ENCODE measurements around the gene RPS6KA2.
"Not testable (repeated sequence)": the region's sequence is repeated elsewhere in the genome, so short reads cannot be mapped to it uniquely, and the experiment has no call there.

Gene RPS6KA2

DNA sequence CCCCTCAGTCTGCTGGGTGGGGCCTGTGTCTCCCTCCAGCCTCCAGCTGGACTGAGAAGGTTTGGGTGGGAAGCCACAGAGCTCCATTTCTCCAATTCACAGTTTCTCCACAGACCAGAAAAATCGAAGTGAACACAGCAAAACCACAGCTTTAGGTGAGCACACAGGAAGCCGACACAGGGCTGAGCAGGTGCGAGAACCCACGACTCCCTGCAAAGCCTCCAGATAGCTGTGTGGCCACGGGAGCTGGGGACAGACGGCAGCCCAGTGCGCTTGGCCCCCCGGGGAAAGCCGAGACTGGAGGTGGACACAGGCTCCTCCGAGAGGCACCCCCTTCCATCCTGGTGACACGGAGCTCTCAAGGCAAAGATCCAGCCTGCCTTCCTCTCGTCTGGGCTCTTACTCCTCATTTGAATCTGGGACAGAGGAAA, 215.3 kb downstream of the RPS6KA2 start:
- DNase-seq = no peak

DNA sequence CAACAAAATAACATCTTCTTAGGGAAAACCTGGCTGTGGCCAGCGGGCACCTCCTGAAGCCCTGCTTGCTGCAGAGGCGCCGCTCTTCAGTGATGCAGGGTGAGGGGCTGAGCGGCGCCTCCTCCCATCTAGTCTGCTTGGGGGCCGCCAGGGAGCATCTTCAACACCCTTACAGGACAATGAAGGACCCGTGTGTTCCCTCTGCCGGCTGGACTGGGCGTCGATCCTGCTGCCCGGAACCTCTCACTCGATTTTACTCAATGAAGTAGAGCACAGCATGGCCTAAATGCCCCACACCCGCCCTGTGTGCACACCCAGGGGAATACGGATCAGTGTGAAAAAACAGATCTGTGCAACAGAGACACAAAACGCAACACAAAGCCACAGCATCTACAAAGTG, 215.8 kb downstream of the RPS6KA2 start:
- DNase-seq = no peak

DNA sequence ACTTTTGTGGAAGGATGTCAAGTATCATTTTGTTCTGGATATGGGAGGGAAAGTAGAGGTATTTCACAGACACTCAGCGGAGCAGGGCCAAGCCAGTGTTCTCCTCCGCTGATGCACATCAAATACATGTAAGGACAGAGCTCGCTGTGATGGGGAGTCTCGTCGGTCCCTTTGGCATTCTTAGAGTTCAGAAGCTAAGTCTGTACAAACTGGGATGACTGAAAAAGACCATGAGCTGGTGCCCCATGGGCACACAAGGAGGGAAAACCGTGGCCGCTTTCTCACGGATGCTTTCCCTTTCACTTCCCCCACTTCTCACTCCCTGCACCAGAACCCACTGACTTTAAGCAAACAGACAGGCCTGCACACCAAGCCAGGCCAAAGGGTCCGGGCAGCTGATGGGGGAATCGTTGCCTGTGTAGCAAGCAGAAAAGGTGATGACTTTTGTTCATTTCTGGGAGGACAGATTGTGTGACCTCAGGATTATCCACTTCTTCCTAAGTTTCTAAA, 216.6 kb downstream of the RPS6KA2 start:
- DNase-seq = no peak

DNA sequence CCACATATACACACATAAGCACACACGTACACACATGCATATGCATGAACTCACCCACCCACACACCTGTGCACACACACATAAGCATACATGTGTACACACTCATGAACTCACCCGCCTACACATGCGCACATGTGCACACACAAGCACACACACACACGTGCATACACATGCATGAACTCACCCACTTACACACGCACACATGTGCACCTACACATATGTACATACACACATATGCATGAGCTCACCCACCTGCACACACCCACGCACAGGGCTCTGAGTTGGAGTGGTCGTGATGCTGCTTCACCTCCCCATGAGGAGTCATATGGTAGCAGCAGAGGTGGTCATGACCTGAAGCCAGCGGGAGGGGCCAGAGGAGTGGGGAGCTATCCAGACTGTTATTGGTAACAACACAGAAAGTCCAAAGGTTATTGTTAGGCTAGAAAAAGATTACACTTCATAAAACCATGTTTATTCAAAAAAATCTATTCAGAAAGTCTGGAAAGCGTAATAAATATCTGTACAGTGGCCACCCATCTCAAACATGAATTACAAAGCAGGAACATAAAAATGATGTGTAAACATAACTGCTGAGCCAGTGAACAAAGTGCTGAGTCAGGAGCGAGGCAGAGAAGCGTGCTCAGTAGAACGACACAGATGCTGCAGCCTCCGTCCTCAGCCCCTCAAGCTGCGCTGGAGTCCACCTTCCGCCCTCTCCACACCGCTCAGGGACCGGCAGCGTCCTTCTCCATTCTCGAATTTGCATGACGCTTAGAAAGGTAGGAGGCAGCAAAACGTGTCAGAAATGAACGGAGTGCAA, 217.9 kb downstream of the RPS6KA2 start:
- DNase-seq = no peak

DNA sequence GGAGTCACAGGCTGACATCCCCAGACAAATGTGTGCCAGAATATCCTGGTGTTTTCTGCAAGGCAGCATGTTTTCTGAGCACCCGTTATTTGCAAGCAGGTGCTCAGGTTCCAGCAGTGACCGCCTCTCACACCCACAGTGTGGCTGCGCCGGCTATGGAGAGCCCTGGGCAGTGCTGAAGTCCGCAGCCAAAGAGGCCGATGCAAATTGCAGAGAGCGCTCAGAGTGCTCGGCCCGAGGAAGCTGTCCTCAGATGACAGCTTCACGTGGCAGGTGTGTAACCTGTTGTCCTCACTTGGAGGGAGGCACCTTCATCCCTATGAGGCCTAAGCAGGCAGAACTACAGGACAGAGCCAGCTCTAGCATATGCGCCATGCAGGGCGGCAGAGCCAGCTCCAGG, 220.9 kb downstream of the RPS6KA2 start:
- no peak for DNase-seq

DNA sequence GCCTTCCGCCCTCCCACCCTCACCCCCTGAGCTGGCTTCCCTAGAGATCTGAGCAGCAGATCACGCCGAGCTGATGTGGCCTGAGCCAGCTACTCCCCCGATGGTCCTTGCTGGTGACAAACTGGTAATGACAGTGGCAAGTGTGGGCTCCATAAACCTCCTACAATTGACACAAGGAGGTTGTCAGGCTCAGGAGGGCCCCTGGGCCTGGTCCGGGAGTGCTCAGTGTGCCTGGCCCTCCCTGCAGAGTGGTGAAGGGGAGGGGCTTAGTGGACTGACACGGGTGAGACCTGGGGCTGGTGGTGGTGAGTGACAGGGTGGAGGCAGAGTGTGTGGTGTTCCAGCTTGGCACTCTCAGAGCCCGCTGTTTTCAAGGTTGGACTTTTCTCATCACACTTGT, 221.7 kb downstream of the RPS6KA2 start:
- DNase-seq = no peak

DNA sequence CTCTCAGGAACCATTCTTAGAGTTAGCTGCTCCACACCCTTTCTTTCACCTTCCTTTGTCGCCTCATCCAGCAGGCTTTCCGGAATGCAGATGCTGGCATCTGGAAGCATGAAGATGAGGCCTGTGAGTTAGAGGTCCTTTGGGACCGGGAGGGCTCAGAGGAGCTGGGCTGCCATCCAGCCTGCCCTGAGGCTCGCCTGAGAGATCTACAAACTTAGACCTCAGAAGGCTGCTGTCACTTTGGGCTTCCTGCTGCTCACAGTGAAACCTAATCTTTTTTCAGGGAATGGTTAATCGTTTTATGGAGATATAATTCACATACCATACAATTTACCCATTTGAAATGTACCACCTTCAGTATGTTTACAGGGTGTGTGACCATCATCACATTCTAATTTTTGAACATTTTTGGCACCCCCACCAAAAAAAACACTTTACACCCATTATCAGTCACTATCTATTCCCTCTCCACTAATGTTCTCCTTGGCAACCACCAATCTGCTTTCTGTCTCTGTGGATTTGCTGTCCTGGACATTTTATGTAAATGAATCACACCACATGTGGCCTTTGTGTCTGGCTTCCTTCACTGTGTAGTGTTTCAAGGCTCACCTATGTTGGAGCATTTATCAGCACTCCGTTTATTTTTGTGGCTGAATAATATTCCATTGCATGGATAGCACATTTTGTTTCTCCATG, 224.3 kb downstream of the RPS6KA2 start:
- DNase-seq = no peak

DNA sequence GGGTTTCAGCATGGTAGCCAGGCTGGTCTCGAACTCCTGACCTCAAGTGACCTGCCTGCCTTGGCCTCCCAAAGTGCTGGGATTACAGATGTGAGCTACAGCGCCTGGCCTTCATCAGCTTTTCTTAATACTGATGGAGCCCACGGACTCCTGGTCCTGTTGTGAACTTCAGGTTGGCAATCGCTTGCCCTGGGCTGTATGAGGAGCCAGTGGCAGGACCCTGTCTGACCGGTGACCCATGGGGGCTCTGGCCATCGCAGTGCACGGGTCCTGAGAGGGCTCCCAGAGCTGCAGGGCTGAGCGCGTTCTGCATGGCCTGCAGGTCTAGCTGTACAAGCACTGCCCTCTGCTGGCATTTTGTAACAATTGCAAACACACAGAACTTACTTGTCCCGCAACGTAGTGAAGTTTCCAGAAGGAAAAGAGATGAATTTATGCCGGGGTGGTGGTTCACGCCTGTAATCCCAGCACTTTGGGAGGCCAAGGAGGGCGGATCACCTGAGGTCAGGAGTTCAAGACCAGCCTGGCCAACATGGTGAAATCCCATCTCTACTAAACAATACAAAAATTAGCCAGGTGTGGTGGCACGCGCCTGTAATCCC, 226.3 kb downstream of the RPS6KA2 start:
- peak; percentile 19 for DNase-seq

DNA sequence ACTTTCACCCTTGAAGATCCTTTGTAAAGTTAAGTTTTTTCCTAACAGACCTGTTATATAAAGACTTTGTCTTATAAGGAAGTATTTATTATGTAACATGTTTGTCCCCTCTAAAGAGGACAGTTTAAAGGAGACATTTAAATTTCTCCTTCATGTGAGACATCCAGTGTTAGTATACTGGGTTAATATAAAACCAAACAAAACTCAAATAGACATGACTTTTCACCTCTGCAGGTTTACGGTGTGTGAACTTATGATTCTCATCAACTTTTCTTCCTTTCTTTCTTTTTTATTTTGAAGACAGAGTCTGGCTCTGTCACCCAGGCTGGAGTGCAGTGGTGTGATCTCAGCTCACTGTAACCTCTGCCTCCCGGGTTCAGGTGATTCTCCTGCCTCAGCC, 226.9 kb downstream of the RPS6KA2 start:
- DNase-seq = no peak

DNA sequence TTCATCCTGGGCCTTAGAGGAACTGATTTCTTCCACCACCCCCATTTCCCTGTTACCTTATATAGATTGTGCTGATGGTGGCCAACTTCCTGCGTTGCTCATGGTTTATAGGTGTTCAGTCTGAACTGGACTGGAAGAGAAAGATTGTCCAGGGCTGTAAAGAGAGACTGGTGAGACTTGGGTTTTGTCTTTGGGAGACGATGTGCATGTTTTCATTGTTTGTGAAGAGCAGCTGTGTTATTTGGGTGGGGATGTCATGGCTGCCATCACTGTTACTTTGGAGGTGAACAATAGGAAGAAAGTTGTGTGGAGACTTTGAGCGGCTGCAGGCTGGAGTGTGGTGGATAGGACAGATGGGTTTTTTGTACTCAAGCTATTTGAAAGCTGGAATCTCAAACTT, 228.7 kb downstream of the RPS6KA2 start:
- no peak for DNase-seq

DNA sequence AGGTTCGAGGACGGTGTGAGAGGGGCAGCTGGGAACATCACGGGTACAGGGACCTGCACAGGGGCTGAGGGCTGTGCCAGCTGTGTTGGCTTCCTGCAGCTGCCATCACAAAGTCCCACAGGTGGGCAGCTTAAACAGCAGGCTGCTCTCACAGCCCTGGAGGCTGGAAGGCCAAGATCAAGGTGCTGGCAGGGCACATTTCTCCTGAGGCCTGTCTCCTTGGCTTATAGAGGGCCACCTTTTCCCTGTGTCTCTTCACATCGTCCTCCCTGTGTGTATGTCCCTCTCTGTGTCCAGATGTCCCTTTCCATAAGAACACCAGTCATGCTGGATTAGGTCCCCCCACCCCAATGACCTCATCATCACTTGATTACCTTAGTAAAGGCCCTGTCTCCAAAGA, 229.2 kb downstream of the RPS6KA2 start:
- no peak for DNase-seq

DNA sequence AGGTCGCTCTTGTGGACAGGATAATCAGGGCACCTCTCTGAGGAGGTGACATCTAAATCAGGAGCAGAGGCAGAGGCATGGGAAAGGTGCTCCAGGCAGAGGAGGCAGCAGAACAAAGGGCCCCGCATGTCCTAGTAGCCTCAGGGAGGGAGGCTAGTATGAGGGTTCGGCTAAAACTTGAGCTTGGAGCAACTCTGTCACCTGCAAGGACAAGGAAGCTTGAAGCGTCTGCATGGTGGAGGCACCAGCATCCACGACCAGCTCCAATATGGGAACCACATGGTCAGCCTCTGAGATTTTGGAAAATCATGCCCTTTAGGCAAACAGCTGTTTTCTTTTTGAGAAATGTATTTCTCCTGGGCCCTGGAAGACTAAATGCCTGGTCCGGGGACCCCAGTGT, 231.3 kb downstream of the RPS6KA2 start:
- DNase-seq = no peak

DNA sequence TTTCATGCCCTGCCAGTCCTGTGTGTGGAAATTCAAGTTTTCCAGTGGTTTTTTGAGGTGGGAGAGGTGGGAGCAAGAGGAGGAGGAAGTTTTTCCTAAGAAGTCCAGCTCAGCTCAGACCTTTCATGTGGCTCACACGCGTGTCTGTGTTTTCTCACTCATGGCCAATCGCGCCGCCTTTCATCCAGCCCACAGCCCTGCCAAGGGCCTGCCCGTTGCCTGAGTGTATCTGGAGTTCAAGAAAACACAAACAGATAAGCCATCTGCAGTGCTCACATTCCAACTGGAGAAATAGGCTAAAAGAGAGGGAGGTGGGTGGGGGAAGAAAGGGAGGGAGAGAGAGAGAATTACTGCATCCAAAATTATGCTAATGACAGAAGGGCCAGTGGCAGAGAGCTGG, 231.7 kb downstream of the RPS6KA2 start:
- DNase-seq = no peak

DNA sequence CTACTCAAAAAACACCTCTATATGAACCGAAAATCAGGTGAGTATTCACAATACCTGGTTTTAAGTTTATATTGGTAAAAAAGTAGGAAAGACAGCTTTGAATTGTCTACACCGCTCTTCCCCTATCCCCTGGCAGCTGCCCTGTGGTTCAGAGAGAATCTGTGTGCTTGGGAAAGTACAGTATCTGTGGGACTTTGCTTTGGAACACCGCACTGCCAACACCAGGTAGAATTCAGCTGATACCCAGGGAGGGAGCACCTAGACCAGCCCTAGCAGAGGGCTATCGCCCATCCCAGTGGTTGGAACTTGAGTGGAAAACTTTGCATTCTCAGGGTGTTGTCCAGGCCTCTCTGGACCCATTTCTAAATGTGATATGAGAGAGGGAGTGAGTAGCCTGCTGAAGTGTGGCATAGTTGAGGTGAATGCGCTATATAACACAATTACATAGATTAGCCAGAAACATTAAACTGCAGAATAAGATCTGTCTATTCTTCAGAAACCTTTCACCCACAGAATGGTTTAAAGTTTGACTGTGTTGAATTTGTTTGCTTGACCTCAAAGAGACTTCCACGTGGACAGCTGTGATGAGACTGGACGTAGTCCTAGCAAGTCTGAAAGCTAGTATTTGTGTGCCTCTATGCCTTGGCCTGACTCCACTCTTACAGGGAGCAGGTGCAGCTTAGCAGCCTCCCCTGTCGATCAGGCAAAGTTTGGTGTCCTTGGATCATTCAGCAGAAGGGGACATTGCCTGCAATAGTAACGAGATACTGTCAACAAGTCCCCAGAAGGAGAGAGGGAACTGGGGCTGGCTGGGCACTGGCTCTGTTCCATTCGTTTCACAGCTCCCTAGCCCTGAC, 232.8 kb downstream of the RPS6KA2 start:
- DNase-seq = no peak

DNA sequence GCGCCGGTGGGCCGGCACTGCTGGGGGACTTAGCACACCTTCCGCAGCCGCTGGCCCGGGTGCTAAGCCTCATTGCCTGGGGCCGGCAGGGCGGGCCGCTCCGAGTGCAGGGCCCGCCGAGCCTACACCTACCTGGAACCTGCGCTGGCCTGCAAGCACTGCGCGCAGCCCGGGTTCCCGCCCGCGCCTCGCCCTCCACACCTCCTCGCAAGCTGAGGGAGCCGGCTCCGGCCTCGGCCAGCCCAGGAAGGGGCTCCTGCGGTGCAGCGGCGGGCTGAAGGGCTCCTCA, 233.6 kb downstream of the RPS6KA2 start:
- no peak for DNase-seq

DNA sequence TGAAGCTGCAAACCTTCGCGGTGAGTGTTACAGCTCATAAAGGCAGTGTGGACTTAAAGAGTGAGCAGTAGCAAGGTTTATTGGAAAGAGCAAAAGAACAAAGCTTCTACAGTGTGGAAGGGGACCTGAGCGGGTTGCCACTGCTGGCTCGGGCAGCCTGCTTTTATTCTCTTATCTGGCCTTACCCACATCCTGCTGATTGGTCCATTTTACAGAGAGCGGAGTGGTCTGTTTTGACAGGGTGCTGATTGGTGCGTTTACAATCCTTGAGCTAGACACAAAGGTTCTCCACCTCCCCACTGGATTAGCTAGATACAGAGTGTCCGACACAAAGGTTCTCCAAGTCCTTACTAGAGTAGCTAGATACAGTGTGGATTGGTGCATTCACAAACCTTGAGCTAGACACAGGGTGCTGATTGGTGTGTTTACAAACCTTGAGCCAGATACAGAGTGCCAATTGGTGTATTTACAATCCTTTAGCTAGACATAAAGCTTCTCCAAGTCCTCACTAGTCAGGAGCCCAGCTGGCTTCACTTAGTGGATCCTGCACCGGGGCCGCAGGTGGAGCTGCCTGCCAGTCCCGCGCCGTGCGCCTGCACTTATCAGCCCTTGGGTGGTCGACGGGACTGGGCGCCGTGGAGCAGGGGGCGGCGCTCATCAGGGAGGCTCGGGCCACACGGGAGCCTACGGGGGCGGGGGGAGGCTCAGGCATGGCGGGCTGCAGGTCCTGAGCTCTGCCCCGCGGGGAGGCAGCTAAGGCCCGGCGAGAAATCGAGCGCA, 234.1 kb downstream of the RPS6KA2 start:
- DNase-seq = not testable (repeated sequence)

DNA sequence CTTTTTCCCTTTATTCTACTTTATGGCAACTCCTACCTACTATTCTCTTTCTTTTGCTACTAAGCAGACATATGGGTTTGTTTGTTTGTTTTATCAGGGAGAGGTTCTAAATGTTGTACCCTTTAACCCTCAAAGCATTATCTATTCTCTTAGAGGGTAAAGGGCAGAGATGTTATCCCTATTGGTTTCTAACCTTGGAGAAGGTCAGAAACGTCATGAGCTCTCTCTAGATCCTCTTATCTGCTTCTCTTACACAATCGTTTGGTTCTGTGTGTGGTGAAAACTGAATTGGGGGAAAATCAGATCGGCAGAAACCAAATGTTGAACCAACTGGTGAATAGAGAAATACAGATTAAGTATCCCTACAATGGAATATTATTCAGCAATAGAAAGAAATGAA, 237.9 kb downstream of the RPS6KA2 start:
- no peak for DNase-seq

DNA sequence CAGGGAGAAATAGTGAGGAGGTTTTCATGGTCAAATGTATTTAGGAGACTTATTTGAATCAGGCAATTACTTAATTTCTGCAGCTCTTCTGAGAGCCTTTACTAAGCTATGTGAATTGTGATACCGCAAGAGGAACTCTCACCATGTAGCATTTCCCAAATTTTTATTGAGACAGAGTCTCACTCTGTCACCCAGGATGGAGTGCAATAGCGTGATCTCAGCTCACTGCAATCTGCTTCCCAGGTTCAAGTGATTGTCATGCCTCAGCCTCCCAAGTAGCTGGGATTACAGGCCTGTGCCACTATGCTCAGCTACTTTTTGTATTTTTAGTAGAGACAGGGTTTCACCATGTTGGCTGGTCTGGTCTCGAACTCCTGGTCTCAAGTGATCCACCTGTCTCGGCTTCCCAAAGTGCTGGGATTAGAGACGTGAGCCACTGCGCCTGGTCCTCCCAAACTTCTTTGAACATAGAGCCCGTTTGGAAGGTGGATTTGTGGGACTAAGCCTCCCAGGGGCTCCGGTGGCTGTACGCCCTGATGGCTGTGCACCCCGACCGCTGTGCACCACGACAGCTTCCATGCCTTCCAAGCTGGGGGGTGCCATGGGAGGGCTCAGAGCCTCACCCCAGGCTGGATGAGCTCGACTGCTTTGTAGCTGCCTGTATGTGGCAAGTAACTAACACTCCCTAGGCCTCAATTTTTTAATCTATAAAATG, 238.6 kb downstream of the RPS6KA2 start:
- DNase-seq = no peak

DNA sequence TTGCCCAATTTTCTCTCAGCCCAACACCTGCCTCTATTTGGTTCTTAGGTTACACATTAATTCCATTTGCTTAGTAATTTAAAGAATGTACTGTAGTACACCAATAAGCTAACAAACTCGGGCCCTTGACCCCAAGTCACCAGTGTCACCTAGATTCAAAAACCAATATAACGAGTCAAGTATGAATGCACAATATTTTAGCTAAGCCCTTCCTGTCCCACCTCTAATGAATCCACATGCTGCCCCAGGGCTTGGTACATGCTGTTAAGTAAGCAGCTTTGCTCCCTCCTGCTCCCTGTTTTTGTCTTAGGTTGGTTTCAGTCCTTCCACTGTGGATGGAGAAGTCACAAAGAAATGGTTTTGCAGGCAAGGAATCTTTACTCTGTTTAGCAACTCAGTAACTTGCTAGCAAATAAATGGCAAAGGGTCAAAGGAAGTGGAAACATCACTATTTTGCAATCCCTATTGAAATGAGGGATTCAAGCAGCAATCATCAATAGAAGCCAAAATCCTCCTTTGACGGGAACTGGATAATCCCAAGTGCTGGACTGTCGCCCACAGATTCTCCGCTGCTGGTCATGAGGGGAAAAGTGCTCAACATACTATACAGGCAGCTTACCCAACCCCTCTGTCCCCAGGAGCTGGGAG, 239.3 kb downstream of the RPS6KA2 start:
- DNase-seq = no peak

DNA sequence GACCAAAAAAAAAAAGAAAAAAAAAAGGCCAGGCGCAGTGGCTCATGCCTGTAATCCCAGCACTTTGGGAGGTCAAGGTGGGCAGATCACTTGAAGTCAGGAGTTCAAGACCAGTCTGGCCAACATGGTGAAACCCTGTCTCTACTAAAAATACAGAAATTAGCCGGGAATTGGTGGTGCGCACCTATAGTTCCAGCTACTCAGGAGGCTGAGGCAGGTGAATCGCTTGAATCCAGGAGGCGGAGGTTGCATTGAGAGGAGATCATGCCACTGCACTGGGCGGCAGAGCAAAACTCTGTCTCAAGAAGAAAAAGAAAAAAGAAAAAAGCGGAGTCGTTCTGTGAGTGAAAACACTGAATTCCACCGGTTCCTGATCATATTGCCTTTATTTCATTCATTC, 240.0 kb downstream of the RPS6KA2 start:
- not testable (repeated sequence) for DNase-seq

DNA sequence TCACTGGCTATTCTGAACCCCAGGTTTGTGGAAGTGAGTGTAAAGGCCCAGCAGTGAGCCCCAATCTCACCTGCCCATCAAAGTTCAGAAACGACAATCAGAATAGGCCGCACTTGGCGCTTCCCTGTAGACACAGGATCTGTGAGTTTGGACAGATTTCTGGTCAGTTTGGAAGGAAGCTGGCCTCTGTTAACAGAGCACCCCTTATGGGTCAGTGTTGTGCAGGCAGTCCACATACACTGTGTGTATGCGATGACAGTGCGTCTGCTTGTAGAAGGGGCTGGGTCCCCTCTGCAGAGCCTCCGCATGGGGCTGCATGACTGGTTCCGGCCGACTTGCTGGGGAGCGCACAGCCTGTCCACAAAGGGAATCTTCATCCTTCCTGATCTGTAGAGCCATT, 240.9 kb downstream of the RPS6KA2 start:
- DNase-seq = no peak

Data from NCI-H526 treated with DMSO at 0.1 percent for 48 hours (cell line).